HG03460 (cell line): Measurements from ENCODE around the gene HACD2.

Source experiments
- ATAC-seq: cut with Tn5 transposase; IDR thresholded peaks from one replicate; pipeline ENCODE4 v1.9.1; 2021; ENCODE audit not compliant: unreplicated experiment

Gene HACD2, protein sequence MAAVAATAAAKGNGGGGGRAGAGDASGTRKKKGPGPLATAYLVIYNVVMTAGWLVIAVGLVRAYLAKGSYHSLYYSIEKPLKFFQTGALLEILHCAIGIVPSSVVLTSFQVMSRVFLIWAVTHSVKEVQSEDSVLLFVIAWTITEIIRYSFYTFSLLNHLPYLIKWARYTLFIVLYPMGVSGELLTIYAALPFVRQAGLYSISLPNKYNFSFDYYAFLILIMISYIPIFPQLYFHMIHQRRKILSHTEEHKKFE

DNA sequence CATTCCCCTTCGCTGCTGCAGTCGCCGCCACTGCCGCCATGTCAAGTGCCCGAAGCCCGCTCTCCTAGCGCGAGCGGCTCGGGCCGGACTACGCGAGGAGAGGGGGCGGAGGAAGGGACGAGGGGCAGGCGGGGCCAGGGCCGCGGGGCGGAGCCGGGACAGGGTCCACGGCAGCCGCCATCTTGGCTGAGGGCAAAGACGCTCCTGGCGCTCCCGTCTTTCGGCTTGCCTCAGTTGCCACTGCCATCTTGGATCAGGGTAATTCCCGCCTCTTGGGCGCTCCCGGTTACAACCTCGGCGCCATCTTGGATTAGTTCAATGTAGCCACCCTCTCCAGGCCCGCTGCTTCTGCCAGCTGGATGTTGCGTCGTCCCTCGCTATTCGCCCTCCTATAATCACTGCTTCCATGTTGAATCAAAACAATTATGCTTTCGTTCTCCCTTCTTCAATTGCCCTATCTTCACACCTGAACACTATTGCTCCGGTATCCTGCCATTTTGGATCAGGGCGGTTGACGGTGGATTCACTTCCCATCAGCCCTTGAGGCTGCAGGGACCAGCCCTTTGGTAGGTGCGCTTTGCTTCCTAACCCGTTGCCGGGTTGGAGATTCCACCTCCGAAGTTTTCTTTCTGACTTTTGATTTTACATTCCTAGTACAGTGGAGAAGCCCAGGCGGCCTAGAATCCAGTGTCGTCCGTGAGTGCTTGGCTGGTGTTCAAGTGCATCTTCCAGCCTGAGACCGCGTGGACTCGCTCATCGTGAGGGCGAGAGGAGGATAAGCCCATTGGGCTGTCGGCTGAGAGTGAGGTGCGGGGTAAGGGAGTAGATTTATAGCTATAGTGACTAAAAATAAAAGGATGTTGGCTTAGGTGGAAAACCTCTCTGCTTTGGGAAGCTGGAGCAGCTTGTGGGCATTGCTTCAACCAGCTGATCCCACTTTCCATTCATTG is at the start of gene HACD2:
Gene HACD2 (minus strand): TSS at position 66 of the 950 bp plus-strand sequence. CDS start 26 bp downstream, at position 40.
- peak; percentile 87 for ATAC-seq

DNA sequence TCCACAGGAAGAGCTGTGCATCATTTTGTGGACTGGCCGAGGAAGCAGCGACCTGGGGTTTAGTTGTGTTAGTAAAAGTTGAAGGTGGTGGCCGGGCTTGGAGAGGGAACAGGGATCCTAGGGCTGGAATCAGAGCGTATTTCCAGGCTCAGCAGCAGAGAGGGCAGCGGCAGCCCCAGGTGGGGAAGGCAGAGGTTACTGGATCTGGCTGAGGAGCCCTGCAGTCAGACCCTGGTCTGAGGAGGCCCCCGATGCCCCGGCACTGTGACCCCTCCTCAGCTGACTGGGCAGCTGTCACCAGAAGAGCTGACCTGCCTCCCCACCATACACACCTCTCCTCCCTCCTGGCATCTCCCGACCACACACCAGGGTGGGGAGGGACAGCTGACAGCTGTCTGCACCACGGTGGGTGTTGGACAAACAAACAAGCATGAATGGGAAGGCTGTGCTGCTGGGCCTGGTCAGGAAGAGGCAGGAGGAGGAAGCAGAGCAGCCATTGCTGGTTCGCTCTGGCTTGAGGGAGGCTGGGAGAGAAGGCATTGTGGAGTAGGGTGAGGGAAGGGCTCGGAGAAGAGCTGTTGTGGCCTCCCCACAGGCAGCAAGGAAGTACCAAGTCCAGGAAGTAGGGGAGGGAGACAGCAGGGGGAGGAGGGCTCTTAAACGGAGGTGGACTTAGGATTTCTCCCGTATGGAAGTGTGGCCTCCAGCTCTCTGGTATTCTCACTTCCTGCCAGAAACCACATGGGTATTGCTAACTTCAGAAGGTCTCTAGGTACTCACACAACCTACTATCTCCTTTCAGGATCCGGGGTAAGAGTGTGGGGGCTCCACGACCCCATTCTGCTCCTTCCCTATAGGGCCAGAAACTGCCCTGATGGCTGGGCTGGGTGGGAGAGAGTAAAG is 49.5 kb upstream of the HACD2 start:
- no peak for ATAC-seq

DNA sequence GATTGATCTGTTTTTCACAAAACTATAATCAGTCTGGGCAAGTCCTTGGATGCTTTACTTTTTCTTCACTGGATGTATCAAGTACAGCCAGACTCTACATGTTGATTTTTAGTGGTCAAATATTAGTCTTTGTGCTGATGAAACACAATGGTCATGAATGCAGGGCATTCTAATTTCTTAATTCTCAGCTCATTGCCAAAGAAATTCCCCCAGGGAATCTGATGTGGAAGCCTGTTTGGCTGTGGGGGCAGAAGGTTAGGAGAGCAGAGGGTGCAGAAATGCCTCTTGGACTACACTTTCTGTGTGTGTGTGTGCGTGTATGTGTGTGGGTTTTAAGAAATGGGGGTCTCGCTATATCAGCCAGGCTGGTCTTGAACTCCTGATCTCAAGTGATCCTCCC is 48.7 kb upstream of the HACD2 start:
- no peak for ATAC-seq

DNA sequence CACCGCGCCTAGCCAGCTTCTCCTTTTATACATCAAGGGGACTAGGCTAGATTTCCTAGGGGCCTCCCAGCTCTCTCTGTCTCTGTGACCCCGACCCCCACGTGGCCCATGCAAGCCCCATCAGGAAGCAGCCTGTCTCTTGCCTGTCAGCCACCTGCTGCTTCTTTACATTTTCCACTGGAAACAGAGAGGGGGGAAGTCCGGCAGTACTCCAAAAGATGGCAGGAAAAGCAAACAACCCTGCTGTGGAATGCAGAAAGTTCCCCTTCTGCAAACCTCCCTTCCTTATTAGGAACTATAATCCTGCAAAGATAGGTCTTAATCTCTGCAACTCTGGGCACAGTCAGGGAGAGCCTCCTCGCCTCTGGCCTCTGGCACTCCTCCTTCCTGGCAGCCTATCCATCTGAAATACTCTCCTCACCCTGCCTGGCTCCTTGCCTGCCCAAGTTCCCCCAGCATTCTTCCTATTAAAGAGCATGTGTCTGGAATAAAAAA is 47.4 kb upstream of the HACD2 start:
- no peak for ATAC-seq

DNA sequence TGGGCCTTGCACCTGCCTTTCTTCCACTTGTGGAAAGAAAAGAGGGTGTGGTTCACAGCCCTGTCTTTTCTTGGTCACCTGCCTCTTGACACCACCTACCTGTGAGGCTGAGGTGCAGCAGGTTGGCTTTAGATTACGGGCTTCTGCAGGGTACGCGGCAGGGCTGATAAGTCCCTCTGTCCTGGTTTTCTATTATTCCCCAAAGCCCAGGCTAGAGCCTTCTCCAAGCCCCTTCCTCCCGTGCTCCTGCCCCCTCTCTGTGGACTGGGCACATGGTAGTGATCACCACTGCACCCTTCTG is 44.8 kb upstream of the HACD2 start:
- ATAC-seq, result no peak

DNA sequence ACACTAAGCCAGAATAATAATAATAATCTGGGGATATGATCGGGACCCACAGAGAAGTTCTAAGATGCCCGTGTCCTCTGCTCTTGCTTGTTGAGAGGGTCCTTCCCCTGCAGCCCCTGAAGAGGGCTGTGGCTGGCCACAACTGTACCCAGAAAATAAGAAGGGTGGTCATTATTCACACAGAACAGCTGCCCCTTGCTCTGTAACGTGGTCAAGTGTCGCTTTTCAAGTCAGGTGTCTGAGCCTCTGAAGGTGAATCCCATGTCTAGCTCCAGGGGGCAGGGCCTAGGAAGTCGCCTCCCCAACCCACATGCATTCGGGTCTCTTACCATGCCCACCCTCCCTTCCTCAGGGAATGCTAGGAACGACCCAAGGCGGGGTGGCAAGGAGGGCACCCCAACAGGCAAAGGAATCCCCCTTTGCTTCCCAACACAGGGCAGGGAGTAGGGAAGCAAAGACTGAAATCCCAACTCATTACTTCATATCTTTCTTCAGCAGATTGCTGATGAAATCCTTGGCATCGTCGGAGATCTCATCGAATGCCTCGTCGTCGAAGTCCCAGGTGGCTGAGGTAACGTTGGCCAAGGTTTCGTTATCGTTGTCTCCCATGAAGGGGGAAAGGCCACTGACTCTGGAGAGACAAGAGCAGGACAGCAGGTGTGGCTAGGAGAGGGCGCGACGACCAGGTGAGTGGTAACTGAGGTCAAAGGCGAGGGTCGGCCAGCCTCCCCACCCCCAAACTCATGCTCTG is 44.3 kb upstream of the HACD2 start:
- no peak for ATAC-seq

DNA sequence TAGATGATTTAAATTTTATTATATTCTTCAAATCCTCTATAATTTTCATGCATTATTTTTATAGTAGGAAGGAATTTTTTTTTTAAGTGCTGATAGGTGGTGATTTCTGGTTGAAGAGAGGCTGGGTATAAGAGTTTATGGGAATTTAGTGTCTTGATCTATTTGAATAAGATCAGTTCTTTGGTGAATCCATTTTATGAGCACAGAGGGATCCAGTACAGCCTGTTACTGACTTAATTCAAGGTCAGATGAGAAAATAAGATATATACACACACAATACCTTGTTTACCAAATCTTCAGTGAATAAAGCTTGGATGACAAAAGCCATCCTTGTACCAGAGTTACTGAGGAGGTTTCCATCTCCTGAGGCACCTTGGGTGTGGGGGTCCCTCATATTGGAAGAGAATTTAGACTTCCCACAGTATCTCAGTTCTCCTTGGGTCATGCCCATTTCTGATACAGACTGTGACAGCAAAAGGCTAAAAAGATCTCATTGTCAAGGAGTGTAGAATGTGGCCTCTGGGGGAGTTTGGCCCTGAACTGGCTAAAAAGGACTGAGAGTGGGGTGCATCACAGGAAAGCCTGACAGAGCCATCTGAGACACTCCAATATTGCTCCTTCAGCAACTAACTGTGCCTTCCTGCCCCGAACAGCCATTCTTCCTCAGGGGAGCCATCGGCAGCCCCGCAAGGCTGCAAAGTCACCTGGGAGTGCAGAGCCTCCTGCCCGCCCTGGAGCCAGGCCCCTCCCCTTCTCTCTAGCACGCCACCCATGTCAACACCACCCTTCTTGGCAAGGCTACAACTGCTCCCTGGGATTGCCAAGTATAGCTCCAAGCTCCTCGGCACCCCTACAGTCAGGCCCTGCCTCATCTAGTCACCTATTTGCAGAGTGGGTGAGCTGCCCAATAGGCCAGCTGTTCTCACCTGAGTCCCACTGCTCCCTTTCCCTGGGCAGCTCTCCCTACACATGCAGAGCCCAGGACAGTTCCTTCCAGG is 43.1 kb upstream of the HACD2 start:
- ATAC-seq, result no peak

DNA sequence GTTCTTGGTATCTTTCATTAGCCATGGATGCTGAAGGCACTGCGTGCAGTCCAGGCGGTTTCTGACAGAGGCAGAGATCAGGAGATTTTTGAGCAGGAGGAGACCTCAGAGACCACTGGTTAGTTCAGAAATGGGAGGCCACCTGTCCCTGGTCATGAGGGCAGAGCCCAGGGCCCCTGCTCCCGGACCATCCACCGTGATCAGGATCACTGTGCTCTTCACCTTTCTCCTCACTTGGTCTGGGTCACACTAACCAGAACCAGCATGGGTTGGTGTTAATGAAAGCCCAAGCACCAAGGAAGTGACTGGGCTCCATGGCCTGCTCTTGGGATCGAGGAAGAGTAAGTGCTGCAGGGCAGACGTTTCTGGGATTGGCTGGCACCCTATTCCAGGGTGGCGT is 42.0 kb upstream of the HACD2 start:
- ATAC-seq, result no peak

DNA sequence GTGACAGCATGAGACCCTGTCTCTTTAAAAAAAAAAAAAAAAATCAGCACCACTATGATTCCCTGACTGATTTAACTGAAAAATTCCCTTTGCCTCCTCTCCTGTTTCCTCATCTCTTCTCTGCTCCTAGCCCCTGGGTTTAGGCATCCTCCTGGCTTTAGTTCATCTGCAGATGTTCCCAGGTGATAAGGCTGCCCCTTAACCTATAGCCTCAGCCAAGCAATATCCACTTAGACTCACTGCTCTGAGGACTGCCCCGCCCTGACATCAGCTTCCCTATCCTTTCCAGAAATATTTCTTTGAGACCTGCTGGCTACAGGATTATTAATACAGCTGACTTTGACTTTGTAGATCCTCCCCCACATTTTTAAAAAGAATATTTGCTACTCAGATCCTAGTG is 39.4 kb upstream of the HACD2 start:
- no peak for ATAC-seq

DNA sequence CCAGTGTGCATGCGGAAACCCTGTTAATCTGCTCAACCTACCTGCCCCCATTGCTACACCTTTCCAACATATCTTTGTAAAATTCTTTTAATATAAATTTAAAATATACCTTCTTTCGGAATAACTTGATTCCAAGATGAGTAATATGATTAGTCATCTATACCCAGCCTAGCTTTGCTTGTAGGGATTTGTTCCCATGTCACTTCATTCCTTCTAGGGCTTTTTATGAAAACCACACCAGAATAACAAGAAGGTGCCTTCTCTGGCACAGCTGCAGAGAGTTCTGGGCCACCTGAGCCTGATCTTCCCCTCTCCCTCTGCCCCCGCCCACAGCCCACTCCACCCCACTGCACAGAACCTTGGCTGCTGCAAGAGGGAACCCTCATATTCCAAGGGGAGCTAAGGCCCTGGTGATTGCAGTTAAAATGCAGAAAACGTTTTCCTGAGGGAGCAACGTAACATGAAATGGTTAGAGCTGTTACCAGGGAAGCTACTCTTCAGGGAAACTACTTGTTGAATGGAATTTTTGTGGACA is 38.6 kb upstream of the HACD2 start:
- no peak for ATAC-seq

DNA sequence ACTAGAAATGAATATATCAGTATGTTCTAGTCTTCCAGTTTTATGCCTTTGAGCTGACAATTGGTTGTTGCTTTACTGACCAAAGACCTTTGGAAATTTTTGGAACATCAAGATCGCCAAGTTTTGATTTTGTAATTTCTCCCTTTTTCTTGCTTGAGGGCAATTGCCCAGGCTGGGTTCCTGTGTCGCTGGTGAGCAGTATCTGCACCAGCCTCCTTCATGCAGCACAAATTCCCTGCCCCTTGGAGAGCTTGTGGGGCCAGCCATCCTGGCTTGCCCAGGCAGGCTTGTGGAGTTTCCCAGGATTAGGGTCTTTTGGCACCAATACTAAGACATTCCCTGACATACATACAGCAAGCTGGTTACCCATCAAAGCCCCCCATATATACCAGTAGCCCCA is 37.9 kb upstream of the HACD2 start:
- ATAC-seq, result no peak

DNA sequence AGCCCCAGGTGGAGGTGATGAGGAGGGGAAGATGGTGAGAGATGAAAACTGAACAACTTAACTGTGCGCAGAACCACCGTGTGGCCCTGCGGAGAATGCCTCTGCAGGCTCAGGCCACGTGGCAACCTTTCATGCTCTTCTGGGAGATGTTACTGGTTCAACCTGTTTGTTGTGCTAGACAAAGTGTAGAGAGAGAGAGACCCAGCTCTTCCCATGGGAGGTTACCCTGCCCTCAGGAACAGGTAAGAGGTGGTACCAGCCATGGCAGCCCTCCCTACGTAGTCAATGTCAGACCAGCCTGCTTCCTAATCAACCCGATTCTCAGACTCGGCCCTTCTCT is 37.0 kb upstream of the HACD2 start:
- ATAC-seq, result no peak

DNA sequence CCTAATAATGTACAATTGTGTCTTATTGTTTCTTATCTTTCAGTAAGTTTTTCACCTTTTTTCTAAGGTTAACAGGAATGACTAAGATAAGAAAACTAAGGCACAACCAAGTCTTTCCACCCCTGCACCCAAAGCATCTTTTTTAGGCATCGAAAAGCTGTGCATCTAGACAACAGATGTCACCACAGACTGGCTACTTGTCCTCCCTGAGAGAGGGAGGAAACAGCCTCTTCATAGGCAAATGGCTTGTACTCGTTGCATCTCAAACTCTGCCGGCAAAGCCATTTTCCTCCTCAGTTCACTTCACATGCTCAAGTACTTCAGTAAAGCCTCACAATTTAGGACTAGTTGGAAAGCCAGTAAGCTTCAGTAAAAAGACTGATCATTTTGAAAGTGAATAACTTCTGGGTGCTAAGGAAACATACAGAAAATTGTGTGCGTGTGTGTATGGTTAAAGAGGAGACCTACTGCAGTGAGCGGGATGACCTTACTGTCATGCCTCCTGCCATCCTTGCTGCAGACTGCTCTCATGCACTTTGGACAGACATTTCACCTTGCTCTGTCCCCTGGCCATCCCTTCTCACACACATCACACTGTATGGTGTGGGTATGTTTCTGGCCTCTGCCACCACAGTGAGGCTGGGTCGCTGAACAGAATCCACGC is 36.5 kb upstream of the HACD2 start:
- ATAC-seq, result no peak

DNA sequence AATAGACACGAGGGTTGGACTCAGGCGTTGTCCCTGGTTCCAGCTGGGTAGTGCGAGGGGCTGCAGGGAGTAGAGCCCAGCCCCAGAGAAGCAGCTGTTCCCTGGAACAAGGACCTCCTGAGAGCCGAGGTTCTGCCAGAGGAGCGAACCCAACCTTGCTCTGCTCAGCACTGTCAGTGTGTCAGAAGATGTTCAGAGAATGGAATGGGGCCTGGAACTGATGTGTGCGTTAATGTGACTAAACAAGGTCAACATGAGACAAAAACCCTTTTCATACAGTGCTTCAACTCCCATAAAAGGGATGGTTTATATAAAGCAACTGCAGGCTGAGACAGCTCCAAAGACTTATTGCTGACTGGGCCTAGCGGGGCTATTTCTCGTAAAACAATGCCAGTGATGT is 35.5 kb upstream of the HACD2 start:
- ATAC-seq, result no peak

DNA sequence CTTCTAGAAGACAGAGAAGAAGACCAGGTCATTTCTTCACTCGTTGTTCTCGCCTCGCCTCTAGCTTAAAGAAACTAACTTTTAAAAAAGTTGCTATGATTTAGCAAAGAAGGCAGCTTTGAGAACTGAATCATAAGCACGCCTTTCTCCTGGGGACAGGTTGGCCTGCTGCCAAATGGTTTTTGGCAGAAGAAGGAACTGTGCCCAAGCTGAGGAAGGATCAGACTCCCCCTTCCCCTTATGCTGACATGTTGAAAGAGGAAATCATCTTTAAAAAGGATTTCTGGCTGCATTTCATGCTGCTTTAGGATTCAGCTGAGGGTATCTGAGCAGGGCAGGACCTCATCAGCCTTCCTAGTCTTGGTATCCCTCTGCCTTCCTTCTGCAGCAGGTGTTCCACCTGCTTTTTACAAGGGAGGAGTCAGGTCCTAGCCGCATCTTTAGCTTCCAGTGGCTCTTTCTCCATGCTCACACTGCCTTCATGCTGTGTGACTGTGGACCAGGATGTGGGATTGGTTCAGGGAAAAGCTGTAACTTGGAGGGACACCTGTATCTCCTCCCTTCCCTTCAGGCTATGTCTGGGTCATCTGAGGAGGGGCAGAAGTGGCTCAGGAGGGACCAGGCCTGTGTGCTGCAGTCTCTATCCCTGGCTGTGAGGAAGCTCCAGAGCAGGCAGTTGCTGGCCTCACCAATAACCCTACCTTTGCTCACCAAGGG is 34.1 kb upstream of the HACD2 start:
- no peak for ATAC-seq

DNA sequence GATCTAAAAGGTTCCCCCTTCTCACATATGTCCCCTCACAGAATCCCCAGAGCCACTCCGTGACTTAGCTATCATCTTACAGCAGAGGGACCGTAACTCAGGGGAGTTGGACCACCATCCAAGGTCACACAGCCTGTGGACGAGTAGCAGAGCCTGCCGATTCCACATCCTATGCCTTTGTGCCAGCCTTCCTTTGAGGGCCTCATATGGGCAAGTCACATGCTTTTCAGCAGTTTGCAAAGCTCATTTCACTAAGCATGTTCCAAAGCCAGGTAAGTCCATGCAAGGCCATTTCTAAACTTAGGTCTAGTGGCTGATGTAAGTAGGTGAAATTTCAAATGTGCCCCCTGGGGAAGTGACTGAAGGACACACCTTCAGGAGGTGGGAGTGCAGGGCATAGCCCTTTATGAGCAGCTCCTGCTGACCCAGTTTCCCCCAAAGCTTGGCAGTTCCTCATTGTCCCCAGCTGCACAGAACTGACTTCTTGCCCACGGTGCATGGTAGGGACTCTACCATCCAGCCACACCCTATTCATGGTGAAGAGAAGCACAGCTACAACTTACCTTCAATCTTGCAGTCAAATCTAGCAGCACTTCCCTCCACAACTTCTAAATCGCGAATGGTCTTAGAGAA is 33.3 kb upstream of the HACD2 start:
- ATAC-seq, result no peak

DNA sequence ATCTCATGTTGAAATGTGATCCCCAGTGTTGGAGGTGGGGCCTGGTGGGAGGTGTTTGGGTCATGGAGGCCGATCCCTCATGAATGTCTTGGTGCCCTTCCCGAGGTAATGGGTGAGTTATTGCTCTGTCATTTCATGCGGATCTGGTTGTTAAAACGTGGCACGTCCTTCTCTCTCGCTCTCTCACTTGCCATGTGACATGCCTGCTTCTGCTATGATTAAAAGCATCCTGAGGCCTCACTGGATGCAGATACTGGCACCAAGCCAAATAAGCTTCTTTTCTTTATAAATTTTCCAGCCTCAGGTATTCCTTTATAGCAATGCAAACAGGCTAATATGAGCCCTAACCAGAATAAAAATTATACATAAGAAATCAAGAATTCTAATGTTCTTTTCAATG is 31.7 kb upstream of the HACD2 start:
- no peak for ATAC-seq

DNA sequence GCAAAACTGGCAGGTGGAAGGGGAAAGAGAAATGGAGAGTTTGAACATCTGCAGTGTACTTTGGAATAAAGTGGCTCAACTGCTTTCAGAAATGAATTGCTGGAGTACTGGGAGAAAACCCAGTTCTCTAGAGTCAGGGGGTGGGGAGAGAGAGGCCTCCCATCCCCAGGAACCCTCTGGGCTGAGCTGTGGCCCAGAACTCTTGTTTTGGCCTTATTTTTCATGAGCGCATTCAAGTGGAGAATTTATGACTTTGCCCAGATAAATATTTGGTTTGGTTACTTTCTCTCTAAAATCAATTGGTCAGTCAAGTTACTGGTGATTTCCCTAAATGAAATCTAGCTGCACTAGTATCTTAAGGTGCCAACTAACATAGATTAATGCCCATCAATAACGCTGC is 28.7 kb upstream of the HACD2 start:
- no peak for ATAC-seq
